Astrocyte (in vitro differentiated cells and primary cell): ENCODE results near the gene EIF4B. TPM values are rescaled to one million over a fixed set of nuclear protein-coding genes. Genes with fewer than 3 reads are reported as not detected.

ENCODE experiments used
- DNase-seq: peaks from one replicate; pipeline ENCODE4 v3.0.0-alpha.2; 2010; ENCODE audit warnings: low read depth
- FAIRE-seq: peaks from 2 replicates; lab custom pipeline; 2011; peaks lifted over from hg19 to GRCh38; lab: Jason Lieb, UNC
- H2AFZ ChIP-seq: 2 replicates; pipeline ENCODE4 v1.6.0; 2012; ENCODE audit warnings: low read depth, low read length, inconsistent platforms
- H3K27ac ChIP-seq: 2 replicates; pipeline ENCODE4 v1.5.1; 2011; ENCODE audit warnings: low read depth, low read length, inconsistent platforms
- H3K27me3 ChIP-seq: 2 replicates; pipeline ENCODE4 v1.6.0; 2011; ENCODE audit warnings: low read length, inconsistent platforms; ENCODE audit not compliant: insufficient read depth
- H3K36me3 ChIP-seq: 2 replicates; pipeline ENCODE4 v1.5.1; 2011; ENCODE audit warnings: low read length, inconsistent platforms; ENCODE audit not compliant: insufficient read depth
- H3K4me1 ChIP-seq: 2 replicates; pipeline ENCODE4 v1.5.1; 2011; ENCODE audit warnings: low read length, inconsistent platforms; ENCODE audit not compliant: insufficient read depth
- H3K4me2 ChIP-seq: 2 replicates; pipeline ENCODE4 v1.6.0; 2012; ENCODE audit warnings: low read length, inconsistent platforms
- H3K4me3 ChIP-seq: 2 replicates; pipeline ENCODE4 v1.5.1; 2011; ENCODE audit warnings: low read depth, mild to moderate bottlenecking, low read length, inconsistent platforms; ENCODE audit not compliant: insufficient read depth
- H3K79me2 ChIP-seq: 2 replicates; pipeline ENCODE4 v1.6.0; 2012; ENCODE audit warnings: mild to moderate bottlenecking, low read length, inconsistent platforms; ENCODE audit not compliant: insufficient read depth
- H3K9ac ChIP-seq: 2 replicates; pipeline ENCODE4 v1.6.0; 2012; ENCODE audit warnings: mild to moderate bottlenecking, low read length, inconsistent platforms
- H3K9me3 ChIP-seq: 2 replicates; pipeline ENCODE4 v1.5.1; 2012; ENCODE audit warnings: low read depth, mild to moderate bottlenecking, low read length, inconsistent platforms; ENCODE audit not compliant: insufficient read depth
- H4K20me1 ChIP-seq: 2 replicates; pipeline ENCODE4 v1.6.0; 2012; ENCODE audit warnings: low read length, inconsistent platforms; ENCODE audit not compliant: insufficient read depth
- H3K27ac Mint-ChIP-seq: one replicate; pipeline ENCODE4 v1.8.0; 2021; ENCODE audit warnings: mild to moderate bottlenecking, mixed read lengths; ENCODE audit not compliant: unreplicated experiment
- H3K27me3 Mint-ChIP-seq: one replicate; pipeline ENCODE4 v1.8.0; 2021; ENCODE audit warnings: low read depth, mixed read lengths; ENCODE audit not compliant: unreplicated experiment
- H3K36me3 Mint-ChIP-seq: one replicate; pipeline ENCODE4 v1.8.0; 2021; ENCODE audit warnings: low read depth, mixed read lengths; ENCODE audit not compliant: unreplicated experiment
- H3K4me1 Mint-ChIP-seq: one replicate; pipeline ENCODE4 v1.8.0; 2021; ENCODE audit warnings: low read depth, mixed read lengths; ENCODE audit not compliant: unreplicated experiment
- H3K4me3 Mint-ChIP-seq: one replicate; pipeline ENCODE4 v1.8.0; 2021; ENCODE audit warnings: mild to moderate bottlenecking, moderate library complexity, mixed read lengths; ENCODE audit not compliant: unreplicated experiment
- H3K9me3 Mint-ChIP-seq: one replicate; pipeline ENCODE4 v1.8.0; 2021; ENCODE audit warnings: mild to moderate bottlenecking, mixed read lengths; ENCODE audit not compliant: unreplicated experiment
- EZH2 ChIP-seq: IDR thresholded peaks from 2 replicates; pipeline ENCODE4 v1.6.1; 2012; ENCODE audit warnings: mild to moderate bottlenecking, low read length, inconsistent platforms; ENCODE audit not compliant: insufficient read depth
- total RNA-seq: library from RNA; stranded (reverse); gene quantifications from 2 replicates; pipeline ENCODE4 v1.2.1, GENCODE V29; 2021
- TF ChIP-seq, protein P1 (sequence below): IDR thresholded peaks from 2 replicates; pipeline ENCODE4 v1.5.1; 2011; ENCODE audit warnings: low read depth, mild to moderate bottlenecking, inconsistent platforms, low read length, moderate library complexity; ENCODE audit not compliant: insufficient read depth

Gene EIF4B
- total RNA-seq, 1 donor from 2014 or later, result 242 TPM

- no peaks in the 10 kb centered on the region for H3K27me3 ChIP-seq
- peaks cover 10% of the 10 kb centered on the region for H3K36me3 Mint-ChIP-seq
- no peak overlapping the region for H3K9ac ChIP-seq
- H3K9me3 ChIP-seq, result no peaks in the 10 kb centered on the region
- peaks cover 47% of the 10 kb centered on the region for H3K4me1 Mint-ChIP-seq
- no peak for TF ChIP-seq EZH2
- TF ChIP-seq, protein P1, sequence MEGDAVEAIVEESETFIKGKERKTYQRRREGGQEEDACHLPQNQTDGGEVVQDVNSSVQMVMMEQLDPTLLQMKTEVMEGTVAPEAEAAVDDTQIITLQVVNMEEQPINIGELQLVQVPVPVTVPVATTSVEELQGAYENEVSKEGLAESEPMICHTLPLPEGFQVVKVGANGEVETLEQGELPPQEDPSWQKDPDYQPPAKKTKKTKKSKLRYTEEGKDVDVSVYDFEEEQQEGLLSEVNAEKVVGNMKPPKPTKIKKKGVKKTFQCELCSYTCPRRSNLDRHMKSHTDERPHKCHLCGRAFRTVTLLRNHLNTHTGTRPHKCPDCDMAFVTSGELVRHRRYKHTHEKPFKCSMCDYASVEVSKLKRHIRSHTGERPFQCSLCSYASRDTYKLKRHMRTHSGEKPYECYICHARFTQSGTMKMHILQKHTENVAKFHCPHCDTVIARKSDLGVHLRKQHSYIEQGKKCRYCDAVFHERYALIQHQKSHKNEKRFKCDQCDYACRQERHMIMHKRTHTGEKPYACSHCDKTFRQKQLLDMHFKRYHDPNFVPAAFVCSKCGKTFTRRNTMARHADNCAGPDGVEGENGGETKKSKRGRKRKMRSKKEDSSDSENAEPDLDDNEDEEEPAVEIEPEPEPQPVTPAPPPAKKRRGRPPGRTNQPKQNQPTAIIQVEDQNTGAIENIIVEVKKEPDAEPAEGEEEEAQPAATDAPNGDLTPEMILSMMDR, result no peak
- peaks cover 2% of the 10 kb centered on the region for H3K9me3 Mint-ChIP-seq
- peak overlapping the region; percentile 31 for H3K4me3 ChIP-seq
- H3K4me1 ChIP-seq, result peaks cover 65% of the 10 kb centered on the region
- H4K20me1 ChIP-seq, result peaks cover 11% of the 10 kb centered on the region
- H3K27me3 Mint-ChIP-seq, result peaks cover 1% of the 10 kb centered on the region
- peaks cover 4% of the 10 kb centered on the region for H3K36me3 ChIP-seq
- no peak overlapping the region for H3K27ac ChIP-seq
- no peak overlapping the region for H2AFZ ChIP-seq
- H3K4me2 ChIP-seq, result peak overlapping the region; percentile 94
- H3K27ac Mint-ChIP-seq, result no peak overlapping the region
- no peak overlapping the region for H3K4me3 Mint-ChIP-seq
- DNase-seq (peak; percentile 63), FAIRE-seq (no peak)
- H3K79me2 ChIP-seq, result peaks cover 32% of the 10 kb centered on the region
Observed at GRCh38 chr12:53052419-53053217, 46.4 kb downstream of the EIF4B start.

- H3K79me2 ChIP-seq, result peaks cover 29% of the 10 kb centered on the region
- Mint-ChIP-seq H3K9me3 (peaks cover 2% of the 10 kb centered on the region), H3K27me3 (peaks cover 1% of the 10 kb centered on the region), H3K4me1 (peaks cover 45% of the 10 kb centered on the region), H3K27ac (peak overlapping the region; percentile 62), H3K36me3 (peaks cover 14% of the 10 kb centered on the region), H3K4me3 (peak overlapping the region; percentile 85)
- peak overlapping the region; percentile 94 for H3K4me2 ChIP-seq
- H3K36me3 ChIP-seq, result peaks cover 4% of the 10 kb centered on the region
- DNase-seq (no peak), FAIRE-seq (no peak)
- peak overlapping the region; percentile 79 for H2AFZ ChIP-seq
- peak overlapping the region; percentile 60 for H3K4me3 ChIP-seq
- no peaks in the 10 kb centered on the region for H3K27me3 ChIP-seq
- H3K27ac ChIP-seq, result no peak overlapping the region
- H3K9me3 ChIP-seq, result no peaks in the 10 kb centered on the region
- H4K20me1 ChIP-seq, result peaks cover 11% of the 10 kb centered on the region
- peaks cover 57% of the 10 kb centered on the region for H3K4me1 ChIP-seq
- peak overlapping the region; percentile 43 for H3K9ac ChIP-seq
- no peak for TF ChIP-seq EZH2
- TF ChIP-seq, protein P1, result peak; percentile 58
Observed at GRCh38 chr12:53053218-53054111, 47.2 kb downstream of the EIF4B start.
